SW 1271 (cell line): ENCODE measurements around the gene GSTK1.

Experiments
- DNase-seq, 2 experiments: peaks; one replicate each; lab custom pipeline; 2025; lab: John Stamatoyannopoulos, UW

The GSTK1 gene

DNA sequence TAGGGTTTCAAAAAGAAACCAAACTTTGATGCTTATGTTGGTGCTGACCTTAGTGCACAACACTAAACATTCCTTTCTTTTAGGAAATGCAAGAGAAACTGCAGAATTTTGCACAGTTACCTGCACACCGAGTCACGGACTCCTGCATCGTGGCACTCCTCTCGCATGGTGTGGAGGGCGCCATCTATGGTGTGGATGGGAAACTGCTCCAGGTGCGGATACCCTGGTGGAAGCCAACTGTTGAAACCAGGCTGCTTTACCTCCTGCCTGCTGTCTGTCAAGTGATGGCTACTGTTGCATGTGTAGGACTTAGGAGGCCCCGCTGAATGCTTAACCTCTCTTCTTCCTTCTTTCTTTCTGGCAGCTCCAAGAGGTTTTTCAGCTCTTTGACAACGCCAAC is 36.6 kb downstream of the GSTK1 start:
- DNase-seq: no peak

DNA sequence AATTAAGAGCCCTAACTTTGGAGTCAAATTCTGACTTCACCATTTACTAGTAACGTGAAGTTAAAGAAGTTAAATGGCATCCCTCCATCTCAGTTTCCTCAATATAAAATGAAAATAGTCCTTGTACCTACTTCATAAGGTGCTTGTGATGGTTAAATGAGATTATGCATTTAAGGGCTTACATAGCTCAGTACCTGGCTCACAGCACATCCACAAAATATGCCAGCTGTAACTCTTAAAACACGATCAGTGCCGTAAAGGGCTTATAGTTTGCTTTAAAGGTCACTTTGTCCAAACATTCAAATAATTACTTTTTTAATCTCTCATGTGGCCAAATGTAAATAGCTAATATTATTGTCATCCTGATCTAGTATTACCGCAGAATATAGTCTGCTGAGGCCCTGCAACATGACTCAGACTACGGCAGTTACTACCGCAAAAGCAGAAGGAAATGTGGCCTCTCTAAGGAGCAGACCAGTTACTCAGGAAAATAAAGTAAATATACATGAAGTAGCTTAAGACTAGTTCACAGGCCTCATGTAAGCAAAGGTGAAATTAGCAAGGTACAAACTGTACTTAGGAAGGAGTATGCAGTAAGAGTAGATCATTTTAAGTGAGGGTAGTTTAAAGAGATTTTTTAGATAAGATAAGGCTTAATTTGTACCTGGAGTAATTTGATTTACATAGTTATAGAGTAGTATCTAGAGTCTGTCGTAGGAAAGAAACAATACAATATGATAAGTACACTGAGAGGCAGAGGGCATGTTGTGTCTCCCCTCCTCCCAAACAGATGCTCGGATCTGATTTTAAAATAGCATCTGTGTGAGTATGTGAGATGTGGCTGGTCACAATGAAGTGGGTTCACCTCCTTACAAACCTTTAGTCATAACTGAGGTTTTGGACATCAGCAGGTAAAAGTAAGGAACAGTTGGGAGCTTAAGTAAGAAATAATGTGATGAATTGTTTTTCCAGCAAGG is 38.0 kb downstream of the GSTK1 start:
- DNase-seq: no peak

GRCh38 chr7:143303733-143304132 is 40.5 kb downstream of the GSTK1 start:
- no peak for DNase-seq

DNA sequence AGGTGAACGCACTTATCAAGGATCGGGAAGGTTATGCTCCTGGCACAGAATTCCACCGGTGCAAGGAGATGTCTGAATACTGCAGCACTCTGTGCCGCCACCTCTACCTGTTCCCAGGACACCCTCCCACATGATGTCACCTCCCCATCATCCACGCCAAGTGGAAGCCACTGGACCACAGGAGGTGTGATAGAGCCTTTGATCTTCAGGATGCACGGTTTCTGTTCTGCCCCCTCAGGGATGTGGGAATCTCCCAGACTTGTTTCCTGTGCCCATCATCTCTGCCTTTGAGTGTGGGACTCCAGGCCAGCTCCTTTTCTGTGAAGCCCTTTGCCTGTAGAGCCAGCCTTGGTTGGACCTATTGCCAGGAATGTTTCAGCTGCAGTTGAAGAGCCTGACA is 41.7 kb downstream of the GSTK1 start:
- DNase-seq: no peak

GRCh38 chr7:143305423-143306070 is 42.3 kb downstream of the GSTK1 start:
- DNase-seq: peak in 1 of 2 experiments; percentile 9

DNA sequence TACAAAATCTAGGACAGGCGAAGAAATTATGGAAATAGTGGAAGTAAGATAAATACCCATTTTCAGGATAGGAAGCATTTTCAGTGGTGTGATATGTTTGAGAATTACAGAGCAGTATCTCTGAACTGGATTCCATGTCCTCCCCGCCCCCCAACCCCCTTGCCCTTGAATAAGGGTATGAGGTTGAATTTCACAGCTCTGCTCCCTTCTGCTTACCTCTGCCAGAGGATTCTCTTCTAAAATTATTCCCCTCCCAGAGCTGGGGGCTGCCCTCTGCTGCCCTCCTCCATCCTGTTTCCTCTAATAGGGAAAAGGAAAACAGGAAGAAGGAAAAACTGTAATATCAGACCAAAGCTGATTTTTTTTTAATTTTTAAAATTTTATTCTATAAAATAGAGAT is 45.4 kb downstream of the GSTK1 start:
- no peak for DNase-seq

DNA sequence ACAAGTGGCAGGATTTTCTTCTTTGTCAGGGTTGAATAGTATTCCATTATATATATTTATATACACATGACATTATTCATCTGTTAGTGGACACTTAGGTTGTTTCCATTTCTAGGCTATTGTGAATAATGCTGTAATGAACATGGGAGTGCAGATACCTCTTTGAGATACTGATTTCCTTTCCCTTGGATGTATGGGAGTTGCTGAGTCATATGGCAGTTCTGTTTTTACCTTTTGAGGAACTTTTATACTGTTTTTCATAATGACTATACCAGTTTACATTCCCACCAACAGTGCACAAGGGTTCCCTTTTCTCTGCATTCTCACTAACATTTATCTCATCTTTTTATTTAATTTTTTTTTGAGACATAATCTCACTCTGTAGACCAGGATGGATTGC is 50.9 kb downstream of the GSTK1 start:
- no peak for DNase-seq

DNA sequence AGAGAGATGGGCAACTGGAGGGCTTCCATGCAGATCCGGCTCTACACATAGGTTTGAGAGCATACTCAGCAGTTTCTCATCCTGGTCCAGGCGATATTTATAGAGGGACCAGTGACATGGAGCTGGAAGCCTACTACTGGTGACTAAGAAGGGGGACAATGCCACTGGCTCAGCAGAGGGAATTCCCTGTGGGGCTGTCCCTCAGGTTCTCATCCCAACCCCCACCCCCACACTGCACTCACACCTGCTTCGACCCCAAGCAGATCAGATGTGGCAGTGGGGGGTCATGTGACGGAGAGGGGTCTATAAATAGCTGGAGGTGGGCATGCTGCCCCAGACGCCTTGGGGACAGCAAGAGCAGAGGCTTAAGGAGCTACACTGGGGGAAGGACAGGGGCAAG is 52.5 kb downstream of the GSTK1 start, which contains the start of gene CLCN1:
TSS of gene CLCN1 (plus strand) at position 336 of the 400 bp plus-strand sequence. CDS start 102 bp downstream, outside the sequence.
- DNase-seq: no peak

DNA sequence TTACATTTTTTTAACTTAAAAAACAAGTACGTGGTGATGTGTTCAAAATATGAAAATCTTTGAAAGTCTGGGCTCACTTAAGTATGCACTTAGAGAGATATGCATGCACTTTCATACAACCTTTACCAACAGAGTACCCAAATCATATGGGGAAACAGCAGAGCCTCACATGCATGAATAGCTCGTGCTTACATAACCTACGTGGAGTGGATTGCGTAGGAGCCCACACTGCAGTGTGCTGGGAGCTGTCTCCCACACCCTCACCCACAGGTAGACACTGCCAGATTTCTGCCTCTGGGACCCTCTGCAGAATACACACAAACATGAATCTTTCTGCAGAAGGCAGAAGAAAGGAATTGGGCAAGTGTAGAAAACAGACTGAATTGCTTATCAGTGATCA is 53.3 kb downstream of the GSTK1 start:
- DNase-seq: no peak

GRCh38 chr7:143318661-143319060 is 55.4 kb downstream of the GSTK1 start:
- DNase-seq: no peak
